GM23338 (cell line): ENCODE results near the gene ZSCAN25. TPM values are rescaled to one million over a fixed set of nuclear protein-coding genes. Genes with fewer than 3 reads are reported as not detected.

Source experiments
- ATAC-seq: fragments of 200-7000 bp; cut with Tn5 transposase; 3 replicates; pipeline ENCODE4 v1.9.1; 2020
- DNase-seq: peaks from one replicate; pipeline ENCODE4 v3.0.0-alpha.2; 2015; ENCODE audit warnings: low spot score
- H2AFZ ChIP-seq: fragments of 200-600 bp; sonication (generic); 2 replicates; pipeline ENCODE4 v1.8.0; 2016; ENCODE audit warnings: antibody characterized with exemption, mild to moderate bottlenecking, moderate library complexity
- H3F3A ChIP-seq: fragments of 200-600 bp; sonication (generic); replicated peaks from 2 replicates; pipeline ENCODE4 v1.8.0; 2017; ENCODE audit warnings: antibody characterized with exemption, mixed run types, low read depth
- H3K27ac ChIP-seq: fragments of 200-600 bp; sonication (generic); 2 replicates; pipeline ENCODE4 v1.6.1; 2016; ENCODE audit warnings: low read depth
- H3K27me3 ChIP-seq: fragments of 200-600 bp; sonication (generic); 2 replicates; pipeline ENCODE4 v1.8.0; 2016; ENCODE audit warnings: mild to moderate bottlenecking, mixed run types, moderate library complexity; ENCODE audit not compliant: insufficient read depth
- H3K36me3 ChIP-seq: fragments of 200-600 bp; sonication (generic); 2 replicates; pipeline ENCODE4 v1.8.0; 2016; ENCODE audit warnings: mild to moderate bottlenecking; ENCODE audit not compliant: insufficient read depth
- H3K4me1 ChIP-seq: fragments of 200-600 bp; sonication (generic); 2 replicates; pipeline ENCODE4 v1.8.0; 2016; ENCODE audit warnings: mild to moderate bottlenecking, moderate library complexity; ENCODE audit not compliant: insufficient read depth
- H3K4me2 ChIP-seq: fragments of 200-600 bp; sonication (generic); 2 replicates; pipeline ENCODE4 v1.7.1; 2017; ENCODE audit warnings: mixed run types
- H3K4me3 ChIP-seq: fragments of 200-600 bp; sonication (generic); 2 replicates; pipeline ENCODE4 v1.6.1; 2016; ENCODE audit warnings: mixed run types
- H3K79me2 ChIP-seq: fragments of 200-600 bp; sonication (generic); replicated peaks from 2 replicates; pipeline ENCODE4 v1.8.0; 2017; ENCODE audit warnings: mild to moderate bottlenecking; ENCODE audit not compliant: insufficient read depth
- H3K9me2 ChIP-seq: fragments of 200-600 bp; sonication (generic); 2 replicates; pipeline ENCODE4 v1.8.0; 2017; ENCODE audit not compliant: insufficient read depth
- H4K20me1 ChIP-seq: fragments of 200-600 bp; sonication (generic); replicated peaks from 2 replicates; pipeline ENCODE4 v1.8.0; 2017; ENCODE audit warnings: mild to moderate bottlenecking; ENCODE audit not compliant: insufficient read depth
- H3K27ac Mint-ChIP-seq: 2 replicates; pipeline ENCODE4 v1.8.0; 2020; ENCODE audit warnings: inconsistent platforms, mild to moderate bottlenecking, moderate library complexity, mixed read lengths
- H3K27me3 Mint-ChIP-seq: 3 replicates; pipeline ENCODE4 v1.8.0; 2022; ENCODE audit warnings: low read depth, mild to moderate bottlenecking, moderate library complexity, mixed read lengths, inconsistent platforms; ENCODE audit not compliant: insufficient read depth, poor library complexity
- H3K36me3 Mint-ChIP-seq: 3 replicates; pipeline ENCODE4 v1.8.0; 2021; ENCODE audit warnings: low read depth, mild to moderate bottlenecking, inconsistent platforms, moderate library complexity, mixed read lengths
- H3K4me1 Mint-ChIP-seq: 3 replicates; pipeline ENCODE4 v1.8.0; 2020; ENCODE audit warnings: mild to moderate bottlenecking, inconsistent platforms, mixed read lengths
- H3K4me3 Mint-ChIP-seq: 3 replicates; pipeline ENCODE4 v1.8.0; 2021; ENCODE audit warnings: moderate library complexity, mild to moderate bottlenecking, inconsistent platforms, mixed read lengths
- H3K9me3 Mint-ChIP-seq: 3 replicates; pipeline ENCODE4 v1.8.0; 2020; ENCODE audit warnings: moderate library complexity, mild to moderate bottlenecking, inconsistent platforms, mixed read lengths
- CTCF ChIP-seq, 2 experiments: fragments of 200-600 bp in 1 of 2; sonication (generic) in 1 of 2; conservative IDR thresholded peaks; 2 replicates each; pipeline versions ENCODE4 v1.5.1 to v1.6.1; 2016 to 2017; ENCODE audit warnings: antibody characterized with exemption in 2 of 2, low read depth in 2 of 2, mild to moderate bottlenecking in 2 of 2, moderate library complexity in 1 of 2
- ETS1 ChIP-seq: IDR thresholded peaks from 2 replicates; pipeline ENCODE4 v1.6.1; 2016; ENCODE audit warnings: antibody characterized with exemption
- EZH2phosphoT487 ChIP-seq: fragments of 200-600 bp; sonication (generic); IDR thresholded peaks from one replicate; pipeline ENCODE4 v1.8.1; 2018; ENCODE audit warnings: antibody characterized with exemption; ENCODE audit not compliant: unreplicated experiment
- JUNB ChIP-seq: IDR thresholded peaks from one replicate; pipeline ENCODE4 v1.6.1; 2016; ENCODE audit warnings: antibody characterized with exemption; ENCODE audit not compliant: unreplicated experiment
- POLR2AphosphoS5 ChIP-seq: IDR thresholded peaks from 2 replicates; pipeline ENCODE4 v1.6.1; 2016; ENCODE audit warnings: antibody characterized with exemption, low read depth
- REST ChIP-seq: IDR thresholded peaks from one replicate; pipeline ENCODE4 v1.6.1; 2018; ENCODE audit warnings: antibody characterized with exemption; ENCODE audit not compliant: unreplicated experiment
- STAT1 ChIP-seq: IDR thresholded peaks from one replicate; pipeline ENCODE4 v1.6.1; 2016; ENCODE audit warnings: antibody characterized with exemption; ENCODE audit not compliant: unreplicated experiment
- ZNF114 ChIP-seq: fragments of 250-450 bp; sonication (Bioruptor Pico); IDR thresholded peaks from 2 replicates; pipeline ENCODE4 v1.5.0; 2020; ENCODE audit warnings: mild to moderate bottlenecking, moderate library complexity
- ZNF462 ChIP-seq: fragments of 250-450 bp; sonication (Bioruptor Pico); IDR thresholded peaks from 2 replicates; pipeline ENCODE4 v1.5.0; 2020; ENCODE audit warnings: mild to moderate bottlenecking, moderate library complexity
- polyA plus RNA-seq: library from polyadenylated mRNA; unstranded; fragments of >200 nt; fragmentation: Nextera tagmentation; extraction: Ambion mirVana; gene quantifications from 2 replicates; pipeline ENCODE4 v1.2.1, GENCODE V29; 2016
- total RNA-seq: library from RNA; depleted of rRNA; stranded (reverse); fragments of >200 nt; shearing (Covaris generic); gene quantifications from 2 replicates; pipeline ENCODE4 v1.2.3, GENCODE V29; 2014

ZSCAN25 gene
- total and polyA plus RNA-seq, 2 experiments from 2014 or later: 4.8 to 17.5 TPM

- Histone ChIP-seq H3K36me3 (peaks cover 10% of the 10 kb centered on the region), H3K4me1 (peaks cover 5% of the 10 kb centered on the region; the same call in 1 of the 2 replicates), H3K4me3 (no peak overlapping the region), H3K27me3 (no peaks in the 10 kb centered on the region), H3K4me2 (no peak overlapping the region), H3K27ac (no peak overlapping the region), H2AFZ (no peak overlapping the region), H3K79me2 (peaks cover 20% of the 10 kb centered on the region), H4K20me1 (no peaks in the 10 kb centered on the region), H3F3A (no peaks in the 10 kb centered on the region), H3K9me2 (no peaks in the 10 kb centered on the region)
- peaks cover 8% of the 10 kb centered on the region for H3K27me3 Mint-ChIP-seq
- no peak overlapping the region for H3K4me3 Mint-ChIP-seq
- peaks cover 9% of the 10 kb centered on the region for H3K4me1 Mint-ChIP-seq
- H3K27ac Mint-ChIP-seq: no peak overlapping the region
- ATAC-seq: no peak
- peaks cover 16% of the 10 kb centered on the region for H3K36me3 Mint-ChIP-seq
- H3K9me3 Mint-ChIP-seq: no peaks in the 10 kb centered on the region; the same call in 2 of the 3 replicates
- no peak for DNase-seq
- TF ChIP-seq POLR2AphosphoS5 (no peak), JUNB (no peak), CTCF (conservative IDR thresholded peaks at IDR 0.05; ENCODE audit: low read depth in 2 of 2) (no peak), STAT1 (no peak), ETS1 (no peak)
Measured at GRCh38 chr7:99614495-99614894, 2.3 kb upstream of the ZSCAN25 start.

GRCh38 chr7:99615989-99616358 is 772 bp upstream of the ZSCAN25 start:
- peaks cover 20% of the 10 kb centered on the region for H3K79me2 ChIP-seq
- Mint-ChIP-seq H3K4me3 (peak overlapping the region; percentile 93), H3K27me3 (peaks cover 14% of the 10 kb centered on the region), H3K4me1 (peaks cover 9% of the 10 kb centered on the region), H3K9me3 (no peaks in the 10 kb centered on the region; the same call in 2 of the 3 replicates), H3K27ac (peak overlapping the region; percentile 98; the same call in 1 of the 2 replicates), H3K36me3 (peaks cover 30% of the 10 kb centered on the region)
- no peaks in the 10 kb centered on the region for H3F3A ChIP-seq
- 0 out of 2 replicates have a peak overlapping the region, but pooled peaks have one; percentile 68 for H3K27ac ChIP-seq
- H3K4me3 ChIP-seq: peak overlapping the region; percentile 94
- H3K27me3 ChIP-seq: no peaks in the 10 kb centered on the region
- H3K9me2 ChIP-seq: no peaks in the 10 kb centered on the region
- DNase-seq (no peak), ATAC-seq (no peak)
- peaks cover 5% of the 10 kb centered on the region; the same call in 1 of the 2 replicates for H3K4me1 ChIP-seq
- no peaks in the 10 kb centered on the region; the same call in 1 of the 2 replicates for H4K20me1 ChIP-seq
- H2AFZ ChIP-seq: peak overlapping the region; percentile 97
- peaks cover 12% of the 10 kb centered on the region for H3K36me3 ChIP-seq
- peak overlapping the region; percentile 84 for H3K4me2 ChIP-seq
- no peak for TF ChIP-seq EZH2phosphoT487
- no peak for TF ChIP-seq JUNB
- TF ChIP-seq REST: no peak
- no peak for TF ChIP-seq ZNF114
- no peak for TF ChIP-seq ZNF462 (CRISPR knock-in tag)
